Liver (tissue), 2 donors: ENCODE results near the gene PAK2.

Experiments used
- FOXA1 ChIP-seq: IDR thresholded peaks from 2 replicates; pipeline ENCODE4 v1.6.1; 2016; ENCODE audit warnings: antibody characterized with exemption
- HNF4A ChIP-seq, 2 donors: conservative IDR thresholded peaks; 2 replicates each; pipeline ENCODE4 v1.6.1; 2016; ENCODE audit warnings: antibody characterized with exemption in 2 of 2, mild to moderate bottlenecking in 2 of 2
- MAX ChIP-seq: IDR thresholded peaks from 2 replicates; pipeline ENCODE4 v1.6.1; 2016; ENCODE audit warnings: antibody characterized with exemption
- RXRA ChIP-seq, 2 donors: IDR thresholded peaks; 2 replicates each; pipeline ENCODE4 v1.6.1; 2017 to 2018; ENCODE audit warnings: antibody characterized with exemption in 2 of 2, mild to moderate bottlenecking in 1 of 2
- SP1 ChIP-seq: IDR thresholded peaks from 2 replicates; pipeline ENCODE4 v1.6.1; 2018; ENCODE audit warnings: antibody characterized with exemption, mild to moderate bottlenecking
- donor health status: healthy.

GRCh38 chr3:196772102-196772501 lies 32.4 kb downstream of the PAK2 start:
- TF ChIP-seq HNF4A (conservative IDR thresholded peaks at IDR 0.05) (no peak), RXRA (IDR thresholded peaks at IDR 0.05) (no peak), SP1 (no peak), MAX (no peak), FOXA1 (no peak)
